HL-60 (cell line): ENCODE data around the gene MFSD6L.

Source experiments
- CTCF ChIP-seq: IDR thresholded peaks from one replicate; pipeline ENCODE4 v1.5.1; 2011; ENCODE audit warnings: low read length, control low read depth, inconsistent platforms; ENCODE audit not compliant: insufficient read depth
- GABPA ChIP-seq: IDR thresholded peaks from 2 replicates; pipeline ENCODE4 v1.6.1; 2012; ENCODE audit warnings: low read depth
- POLR2AphosphoS5 ChIP-seq: IDR thresholded peaks from 2 replicates; pipeline ENCODE4 v1.6.1; 2012; ENCODE audit warnings: low read depth
- REST ChIP-seq: IDR thresholded peaks from 2 replicates; pipeline ENCODE4 v1.6.1; 2012; ENCODE audit warnings: low read depth; ENCODE audit not compliant: insufficient replicate concordance

GRCh38 chr17:8753976-8754440, 45.2 kb downstream of the MFSD6L start:
- TF ChIP-seq CTCF (no peak), REST (no peak), GABPA (no peak), POLR2AphosphoS5 (no peak)
